Activated CD4-positive, alpha-beta T cell treated with anti-CD3 and anti-CD28 coated beads for 36 hours (primary cell): ENCODE results near the gene SPR. TPM values are rescaled to one million over a fixed set of nuclear protein-coding genes. Genes with fewer than 3 reads are reported as not detected.

Experiments
- total RNA-seq, 2 experiments: library from RNA; stranded (reverse); gene quantifications; one replicate each; pipeline ENCODE4 v1.2.3, GENCODE V29; 2021

The SPR gene
- total RNA-seq, 2 experiments from 2014 or later = 7.3 to 9.8 TPM

Other genes with a start within 250 kb of the SPR start
- gene EXOC6B, start 61.4 kb upstream of the SPR start, total RNA-seq = 1 to 10 TPM; 7.0 to 9.0 TPM
- gene EMX1, start 30.1 kb downstream of the SPR start, total RNA-seq = not detected
- gene SFXN5, start 184.3 kb downstream of the SPR start, total RNA-seq = 1 to 10 TPM; 4.5 to 6.2 TPM
- 10 to 100 TPM; 16.4 to 16.5 TPM for gene RAB11FIP5, start 225.5 kb downstream of the SPR start, total RNA-seq